ENCODE results near the gene CCDC102B.
"Not testable (repeated sequence)": the region's sequence is repeated elsewhere in the genome, so short reads cannot be mapped to it uniquely, and the experiment has no call there.

CCDC102B gene

GRCh38 chr18:68797871-68798270 lies at the start of gene CCDC102B:
CCDC102B (plus strand) TSS chr18:68798080; CDS start chr18:68836764, 38,684 bp downstream.
- peak; percentile 53 for DNase-seq

- DNase-seq: no peak
Measured at GRCh38 chr18:68757126-68757525, 40.8 kb upstream of the CCDC102B start.

GRCh38 chr18:68759308-68759707 lies 38.6 kb upstream of the CCDC102B start:
- no peak for DNase-seq

GRCh38 chr18:68763083-68763482 lies 34.8 kb upstream of the CCDC102B start:
- DNase-seq: no peak

- no peak for DNase-seq
Measured at GRCh38 chr18:68764016-68764415, 33.9 kb upstream of the CCDC102B start.

- DNase-seq: no peak
Measured at GRCh38 chr18:68766433-68766832, 31.4 kb upstream of the CCDC102B start.

- no peak for DNase-seq
Measured at GRCh38 chr18:68769461-68769860, 28.4 kb upstream of the CCDC102B start.

GRCh38 chr18:68772268-68772667 lies 25.6 kb upstream of the CCDC102B start:
- no peak for DNase-seq

- no peak for DNase-seq
Measured at GRCh38 chr18:68778280-68778886, 19.5 kb upstream of the CCDC102B start.

- DNase-seq: no peak
Measured at GRCh38 chr18:68779169-68779568, 18.7 kb upstream of the CCDC102B start.

GRCh38 chr18:68780802-68781635 lies 16.9 kb upstream of the CCDC102B start:
- DNase-seq: no peak

- no peak for DNase-seq
Measured at GRCh38 chr18:68783506-68783905, 14.4 kb upstream of the CCDC102B start.

GRCh38 chr18:68784071-68784470 lies 13.8 kb upstream of the CCDC102B start:
- no peak for DNase-seq

- DNase-seq: not testable (repeated sequence)
Measured at GRCh38 chr18:68790290-68790689, 7.6 kb upstream of the CCDC102B start.

- DNase-seq: no peak
Measured at GRCh38 chr18:68791801-68792200, 6.1 kb upstream of the CCDC102B start.

- no peak for DNase-seq
Measured at GRCh38 chr18:68793951-68794350, 3.9 kb upstream of the CCDC102B start.

GRCh38 chr18:68796936-68797690 lies 767 bp upstream of the CCDC102B start:
- DNase-seq: no peak

GRCh38 chr18:68800075-68800474 lies 2.2 kb downstream of the CCDC102B start:
- DNase-seq: no peak

- DNase-seq: no peak
Measured at GRCh38 chr18:68803356-68803755, 5.5 kb downstream of the CCDC102B start.

GRCh38 chr18:68817584-68817983 lies 19.7 kb downstream of the CCDC102B start:
- no peak for DNase-seq

GRCh38 chr18:68818584-68818983 lies 20.7 kb downstream of the CCDC102B start:
- DNase-seq: no peak

GRCh38 chr18:68822926-68823325 lies 25.0 kb downstream of the CCDC102B start:
- no peak for DNase-seq

GRCh38 chr18:68826121-68826520 lies 28.2 kb downstream of the CCDC102B start:
- DNase-seq: no peak

Measured in NCI-H510A treated with DMSO at 0.1 percent for 48 hours (cell line).